Fibroblast of gingiva (primary cell): ENCODE data around the gene CD46.
A peak's percentile ranks its signal among the peaks of the same experiment; 100 is the strongest.

Experiments used
- DNase-seq: peaks from one replicate; pipeline ENCODE4 v3.0.0-alpha.2; 2011; ENCODE audit warnings: low read depth

Gene CD46

DNA sequence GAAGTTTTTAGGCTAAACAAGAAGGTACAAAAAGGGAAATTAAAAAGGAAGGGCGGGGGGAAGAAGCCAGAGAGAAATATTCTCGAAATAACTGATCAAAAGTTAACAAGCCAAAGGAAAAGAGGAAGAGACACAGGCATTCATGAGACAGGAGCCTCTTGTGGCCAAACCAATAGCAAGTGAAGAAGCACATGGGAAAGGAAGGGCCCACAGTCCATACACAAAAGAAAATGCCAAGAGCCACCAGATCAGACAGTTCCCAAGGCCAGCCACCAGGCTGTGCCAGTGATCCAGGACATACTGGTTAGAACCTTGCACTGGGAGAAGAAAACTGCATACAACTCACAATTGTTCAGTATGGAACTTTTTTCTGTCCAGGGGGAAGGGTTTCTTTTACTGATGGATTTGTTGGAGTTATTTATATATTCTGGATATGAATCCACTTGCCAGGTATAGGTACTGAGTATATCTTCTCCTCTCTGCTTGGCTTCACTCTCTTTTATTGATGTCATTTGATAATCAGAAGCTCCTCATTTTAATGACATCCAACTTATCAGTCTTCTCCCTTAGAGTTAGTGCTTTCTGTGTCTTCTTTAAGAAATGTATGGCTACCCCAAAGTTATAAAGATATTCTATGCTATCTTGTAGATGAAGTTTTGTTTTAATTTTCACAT, 76.8 kb downstream of the CD46 start:
- DNase-seq: peak; percentile 89

DNA sequence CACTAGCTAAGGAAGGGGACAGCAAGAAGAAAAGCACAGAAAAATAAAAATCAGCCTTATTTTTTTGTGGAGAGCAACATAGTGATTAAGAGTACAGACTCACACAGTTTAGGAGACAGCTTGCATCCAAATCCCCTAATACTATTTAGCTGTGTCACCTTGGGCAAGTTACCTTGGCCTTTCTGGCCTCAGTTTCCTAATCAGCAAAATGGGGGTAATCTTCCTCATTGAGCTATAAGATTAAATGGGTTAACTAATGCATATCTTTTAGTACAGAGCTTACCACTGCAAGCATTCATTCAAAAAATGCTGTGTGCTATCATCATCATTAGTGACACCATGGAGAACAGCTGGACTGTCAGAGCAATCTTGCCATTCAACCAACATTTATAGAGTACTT, 77.7 kb downstream of the CD46 start:
- no peak for DNase-seq

DNA sequence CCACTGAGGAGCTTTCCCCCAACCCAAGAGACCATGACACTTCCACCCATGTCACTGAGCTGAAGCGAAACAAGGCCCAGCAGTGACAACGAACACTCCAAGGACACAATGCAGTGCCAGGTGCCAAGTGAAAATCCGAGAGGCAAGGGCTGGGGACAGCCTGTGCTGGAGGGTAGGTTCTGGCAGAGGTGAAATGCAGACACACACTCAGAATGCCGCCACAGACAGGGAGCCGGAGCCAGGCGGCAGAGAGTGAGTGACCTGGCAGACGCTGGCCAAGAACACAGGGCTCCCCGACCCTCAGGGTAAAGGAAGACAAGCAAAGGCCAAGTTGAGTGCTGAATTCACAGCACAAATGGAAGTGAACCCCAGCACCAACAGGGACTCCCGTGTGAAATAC, 78.9 kb downstream of the CD46 start:
- DNase-seq: no peak

DNA sequence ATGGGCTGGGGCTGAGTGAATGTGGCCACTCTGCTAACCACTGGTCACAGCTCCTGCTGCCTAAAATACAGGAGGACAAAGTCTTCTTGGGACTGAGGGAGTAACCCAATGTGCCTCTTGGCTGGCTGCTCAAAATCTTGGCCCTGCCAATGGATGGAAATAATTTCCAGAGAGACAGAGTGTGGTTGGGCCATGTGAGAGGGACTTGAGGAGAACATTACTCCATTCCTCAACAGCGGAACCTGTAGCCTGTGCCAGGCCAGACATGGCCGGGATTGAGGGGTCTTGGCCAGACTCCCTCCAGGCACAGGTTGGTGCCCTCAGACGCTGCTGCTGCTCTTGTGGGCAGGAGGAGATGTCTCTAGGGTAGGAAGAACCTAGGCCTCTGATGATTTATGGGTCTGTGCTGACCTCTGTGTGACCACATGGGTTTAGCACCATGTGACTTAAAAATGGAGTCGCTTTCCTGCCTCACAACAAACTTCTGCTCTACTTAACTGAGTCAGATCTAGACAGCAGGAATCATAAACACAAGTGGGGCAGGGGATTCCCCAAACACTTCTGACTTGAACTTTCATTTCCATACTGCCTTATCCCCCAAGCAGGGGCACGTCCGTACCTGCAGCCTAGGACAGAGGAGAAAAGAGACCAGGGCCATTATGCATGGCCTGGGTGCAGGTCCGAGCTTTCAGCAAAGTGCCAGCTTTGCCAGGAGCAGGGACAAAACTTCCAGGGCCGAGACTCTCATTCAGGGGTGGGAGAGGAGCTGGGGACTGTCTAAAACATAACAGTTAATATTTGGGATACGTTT, 79.9 kb downstream of the CD46 start:
- DNase-seq: no peak

DNA sequence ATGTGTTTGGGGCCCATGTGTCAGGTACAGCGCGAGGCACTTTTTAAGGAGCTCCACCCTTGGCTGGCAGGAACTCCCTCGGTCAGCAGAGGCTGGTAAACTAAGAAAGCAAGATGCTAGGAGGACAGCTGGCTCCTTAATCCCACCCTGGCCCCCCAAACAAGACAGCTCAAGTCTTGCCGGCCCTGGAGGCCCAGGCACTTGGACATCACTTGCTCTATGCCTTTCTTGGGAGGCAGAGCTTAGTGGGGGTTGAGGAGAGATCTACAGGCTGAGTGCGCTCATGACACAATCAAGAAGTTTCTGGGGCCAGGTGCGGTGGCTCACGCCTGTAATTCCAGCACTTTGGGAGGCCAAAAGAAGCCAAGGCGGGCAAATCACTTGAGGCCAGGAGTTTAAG, 80.9 kb downstream of the CD46 start:
- DNase-seq: no peak

DNA sequence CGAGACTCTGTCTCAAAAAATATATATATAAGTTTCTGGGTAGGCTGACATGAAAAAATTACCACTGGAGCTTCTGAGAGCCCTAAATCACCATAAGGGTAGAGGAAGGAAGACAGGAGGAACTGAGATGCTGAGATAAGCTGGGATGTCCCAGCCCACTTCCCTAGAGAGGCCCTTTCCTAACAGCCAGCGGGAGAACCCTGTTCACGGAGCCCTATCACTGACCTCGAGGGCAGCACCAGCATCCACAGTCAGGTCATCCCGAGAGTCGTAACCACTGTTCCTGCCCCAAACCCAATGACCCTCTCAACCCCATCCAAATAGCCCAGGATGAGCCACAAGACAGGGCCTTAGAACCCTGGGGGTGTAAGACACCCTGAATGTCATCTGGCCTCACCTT, 81.5 kb downstream of the CD46 start:
- no peak for DNase-seq

DNA sequence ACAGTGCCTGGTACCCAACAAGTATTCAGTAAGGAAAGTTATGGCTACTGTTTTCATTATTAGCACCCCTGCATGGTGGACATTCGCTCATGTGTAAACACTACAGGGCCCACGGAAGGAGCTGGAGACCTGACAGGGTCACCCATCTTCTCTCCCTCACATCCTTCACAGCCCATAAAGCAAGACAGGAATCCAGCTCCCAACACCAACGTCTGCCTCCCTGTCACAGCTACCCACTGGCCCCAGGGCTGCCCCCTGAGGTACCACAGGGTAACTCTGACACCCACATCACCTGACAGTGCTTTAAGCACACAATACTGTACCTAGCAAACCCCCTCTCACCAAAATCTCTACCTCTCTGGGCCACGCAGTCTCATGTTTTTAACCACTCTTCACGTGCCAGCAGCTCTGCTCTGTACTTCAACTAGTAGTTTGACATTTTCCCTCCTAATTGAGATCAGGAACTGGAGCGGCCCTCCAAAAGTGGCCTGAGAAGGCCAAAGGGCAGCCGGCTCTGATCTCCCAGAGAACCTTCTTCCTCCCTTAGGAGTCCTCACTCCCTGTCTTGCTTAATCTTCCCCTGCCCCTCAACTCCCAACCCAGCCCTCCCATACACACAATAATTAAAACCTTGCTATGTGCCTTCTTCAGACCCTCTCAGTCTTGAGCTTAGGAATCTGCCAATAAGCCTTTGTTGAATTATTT, 82.3 kb downstream of the CD46 start:
- no peak for DNase-seq

DNA sequence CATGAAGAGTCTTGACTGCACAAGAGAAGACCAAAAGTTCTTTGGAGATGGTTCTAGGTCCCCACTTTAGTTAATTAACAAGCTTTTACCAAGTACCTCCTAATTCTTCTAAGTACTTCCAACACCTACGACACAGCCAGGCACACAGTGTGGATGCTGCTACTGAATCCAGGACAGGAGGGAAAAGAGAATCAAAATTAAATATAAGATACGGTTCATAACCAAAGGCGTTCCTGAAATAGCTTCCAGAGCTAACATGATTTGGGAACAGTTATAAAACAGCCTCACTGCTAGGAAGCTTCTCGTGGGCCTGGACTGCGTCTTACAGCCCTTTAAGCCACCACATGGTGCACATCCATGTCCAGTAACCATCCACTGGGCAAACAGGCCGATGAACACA, 84.1 kb downstream of the CD46 start:
- DNase-seq: no peak

DNA sequence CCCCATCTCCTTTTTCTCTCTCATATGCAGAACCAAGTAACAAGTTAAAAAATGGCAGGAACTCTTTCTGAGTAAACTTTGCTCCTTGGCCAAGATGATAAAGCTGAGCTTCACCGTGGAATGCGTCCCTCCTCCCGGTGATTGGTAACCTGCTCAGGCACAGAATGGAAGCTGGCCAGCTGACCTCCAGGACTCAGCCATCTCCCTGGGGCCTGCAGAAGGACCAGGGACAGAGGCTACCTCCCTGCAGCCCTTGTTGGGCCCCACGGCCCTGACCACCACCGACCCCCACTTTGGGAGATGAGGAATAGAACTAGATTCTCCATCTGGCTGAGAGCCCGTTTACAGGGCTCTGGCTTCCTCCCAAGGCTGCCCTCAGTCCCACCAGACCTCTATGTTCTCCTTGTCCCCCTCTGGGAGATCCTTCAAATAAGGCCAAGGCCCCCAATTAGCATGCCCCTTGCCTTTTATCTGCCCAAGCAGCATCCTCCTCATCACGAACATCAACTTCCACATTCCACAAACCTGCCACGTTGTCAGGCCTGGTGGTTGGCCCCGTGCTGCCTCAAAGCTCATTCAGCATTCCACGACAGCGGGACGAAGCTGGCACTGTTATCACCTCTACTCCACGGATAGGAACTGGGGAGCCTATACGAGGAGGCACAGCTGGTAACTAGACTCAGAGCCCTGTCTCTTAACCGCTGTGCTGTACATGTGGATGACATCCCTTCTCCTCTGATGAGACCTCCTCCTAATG, 84.9 kb downstream of the CD46 start:
- DNase-seq: no peak

DNA sequence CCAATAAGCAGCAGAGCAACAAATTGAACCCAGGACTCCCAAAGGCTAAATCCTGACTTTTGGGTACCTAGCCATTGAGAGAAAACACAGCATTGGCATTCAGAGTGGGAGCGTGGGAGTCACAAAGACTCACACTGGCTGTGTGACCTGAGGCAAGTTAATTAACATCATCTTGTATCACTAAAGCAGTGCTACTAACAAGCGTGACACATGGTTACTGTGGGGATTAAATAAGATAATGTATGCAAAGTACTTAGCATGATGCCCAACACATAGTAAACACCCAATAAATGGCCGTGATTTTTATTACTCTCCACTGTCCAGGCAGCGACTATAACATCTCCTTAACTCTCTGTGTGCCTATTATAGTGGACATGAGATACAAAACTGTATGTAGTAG, 85.8 kb downstream of the CD46 start:
- no peak for DNase-seq

DNA sequence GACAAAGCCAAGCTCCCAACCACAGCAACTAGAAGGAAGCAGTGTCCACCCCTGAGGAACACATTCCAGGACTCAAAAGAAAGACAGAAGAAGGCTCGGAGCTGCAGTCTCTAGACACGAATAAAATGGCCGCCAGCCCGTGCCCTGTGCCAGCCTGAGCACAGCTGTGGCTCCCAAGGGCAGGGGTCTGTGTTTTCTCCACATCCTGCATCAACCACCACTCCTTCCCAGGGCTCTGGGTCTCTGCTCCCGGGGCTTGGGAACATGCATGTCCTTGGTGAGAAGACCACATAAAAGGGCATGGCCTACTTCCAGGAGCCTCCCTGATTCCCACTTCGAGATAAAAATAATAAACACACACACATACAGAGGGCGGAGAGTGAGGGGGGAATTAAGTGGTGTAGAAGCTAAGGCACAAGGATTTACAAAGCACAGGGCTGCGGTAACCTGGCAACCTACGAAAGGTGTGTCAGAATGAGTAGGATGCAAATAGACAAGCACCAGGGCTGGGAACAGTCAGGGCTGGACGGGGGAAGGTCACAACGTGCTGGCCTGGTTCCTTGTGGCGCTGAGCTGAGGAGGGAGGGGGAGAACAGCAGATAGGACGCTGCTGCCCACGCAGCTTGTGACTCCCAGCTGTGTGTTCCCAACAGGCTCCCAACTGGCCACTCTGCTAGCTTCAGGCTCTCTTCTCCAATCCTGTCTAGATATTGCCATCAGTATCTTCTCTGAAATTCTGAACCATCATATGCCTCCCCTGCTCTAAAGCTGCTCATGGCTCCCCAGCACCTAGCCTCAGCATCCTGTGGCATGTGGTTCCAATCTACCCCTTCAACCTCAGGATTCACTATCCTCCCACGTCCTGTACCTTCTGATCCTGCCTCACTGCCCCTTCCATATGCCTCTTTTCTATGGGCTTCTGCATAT, 86.6 kb downstream of the CD46 start:
- DNase-seq: no peak

DNA sequence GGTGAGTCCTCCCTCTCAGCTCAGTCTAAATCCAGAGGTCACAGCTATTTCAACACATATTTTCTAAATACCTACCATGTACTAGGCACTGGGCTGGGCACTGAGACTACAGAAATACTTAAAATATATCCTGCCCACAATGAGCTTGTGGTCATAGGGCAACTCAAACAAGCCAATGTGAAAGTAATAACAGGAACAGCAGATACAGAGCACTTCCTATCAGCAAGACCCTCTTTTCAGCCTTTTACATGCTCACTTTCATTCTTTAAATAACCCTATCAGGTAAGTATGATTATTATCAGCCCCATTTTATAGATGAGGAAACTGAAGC, 87.2 kb downstream of the CD46 start:
- no peak for DNase-seq

DNA sequence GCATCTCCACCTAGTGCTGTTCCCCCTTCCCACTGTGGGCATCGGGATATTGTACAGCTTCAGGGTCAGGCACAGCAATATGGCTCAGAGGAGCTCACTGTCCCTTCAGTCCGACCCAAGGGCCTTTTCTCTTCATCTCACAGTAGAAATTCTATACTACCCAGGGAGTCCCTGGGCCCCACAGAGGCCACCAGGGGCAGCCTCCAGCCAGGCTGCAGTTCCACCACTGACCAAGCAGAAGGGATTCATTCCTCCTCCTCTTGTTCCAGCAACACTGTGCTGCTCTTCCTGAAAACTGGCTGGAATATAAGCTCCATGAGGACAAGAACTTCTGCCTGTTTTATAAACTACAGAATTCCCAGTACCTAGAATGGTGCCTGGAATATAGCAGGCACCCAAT, 88.5 kb downstream of the CD46 start:
- DNase-seq: no peak

DNA sequence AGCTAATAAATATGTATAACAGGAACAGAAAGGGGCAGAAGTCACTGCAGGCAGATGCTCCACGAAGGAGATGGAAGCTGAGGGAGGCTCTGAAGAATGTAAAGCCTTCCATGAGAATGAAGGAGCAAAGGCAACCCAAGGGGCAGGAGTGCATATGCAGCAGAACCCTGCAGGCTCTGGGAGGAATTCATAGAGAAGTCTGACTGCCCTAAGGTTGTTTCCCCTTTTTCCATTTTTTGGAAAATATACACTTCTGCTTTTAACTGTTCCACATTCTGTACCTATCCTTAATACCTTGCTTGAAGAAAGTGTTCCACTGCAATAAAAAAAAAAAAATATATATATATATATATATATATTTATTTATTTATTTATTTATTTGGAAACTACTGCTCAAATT, 89.4 kb downstream of the CD46 start:
- no peak for DNase-seq

DNA sequence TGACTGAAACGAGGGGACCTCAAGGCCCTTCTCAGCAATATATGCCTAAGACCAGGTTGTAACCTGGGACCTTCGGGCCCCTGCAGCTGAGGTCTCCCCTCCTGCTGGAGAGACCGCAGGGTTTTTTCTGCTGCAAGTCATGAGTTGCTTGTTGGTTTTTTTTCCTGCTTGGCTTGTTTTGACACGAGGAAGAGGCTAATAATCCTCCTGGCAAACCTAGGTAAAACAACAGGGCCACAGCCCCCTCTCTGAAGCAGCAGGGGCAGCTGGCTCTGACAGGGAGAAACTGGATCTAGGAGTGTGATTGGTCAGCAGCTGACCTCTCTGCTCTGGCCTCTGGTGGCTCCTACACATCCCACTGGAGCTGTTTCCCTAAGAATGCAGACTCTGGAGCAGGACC, 90.0 kb downstream of the CD46 start:
- DNase-seq: no peak

DNA sequence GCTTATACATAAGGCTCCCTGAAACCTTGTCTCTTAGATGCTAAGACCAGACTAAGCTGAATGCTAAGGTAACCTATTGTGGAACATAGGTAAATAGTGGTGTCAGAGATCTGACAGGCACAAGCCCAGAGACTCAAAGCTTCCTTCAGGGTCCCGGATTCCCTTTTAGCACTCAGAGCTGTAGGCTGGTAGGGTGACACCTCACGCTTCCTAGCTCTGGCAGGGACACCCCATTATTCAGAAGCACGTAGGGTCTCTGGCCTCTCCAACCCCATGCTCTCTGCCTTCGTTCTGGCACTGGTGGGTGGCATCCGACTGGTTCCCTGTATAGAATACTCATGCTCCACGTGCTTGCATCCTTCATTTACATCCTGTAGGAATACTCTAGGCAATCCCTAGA, 90.7 kb downstream of the CD46 start:
- no peak for DNase-seq

DNA sequence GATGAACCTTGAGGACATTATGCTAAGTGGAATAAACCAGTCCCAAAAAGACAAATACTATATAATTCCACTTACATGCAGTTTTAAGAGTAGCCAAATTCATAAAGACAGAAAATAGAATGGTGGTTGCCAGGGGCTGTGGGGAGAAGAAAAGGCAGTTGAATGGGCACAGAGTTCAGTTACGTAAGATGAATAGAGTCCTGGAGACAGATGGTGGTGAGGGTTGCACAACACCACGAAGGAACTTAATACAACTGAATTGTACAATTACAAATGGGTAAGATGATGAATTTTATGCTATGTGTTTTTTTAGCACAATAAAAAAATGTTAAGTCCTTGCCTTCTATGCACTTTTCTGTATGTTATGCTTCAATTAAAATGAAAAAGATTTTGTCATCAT, 92.5 kb downstream of the CD46 start:
- DNase-seq: peak; percentile 83
